HG02981 (cell line): ENCODE measurements around the gene CLDN2.
A peak's percentile ranks its signal among the peaks of the same experiment; 100 is the strongest.
"Not testable (repeated sequence)": the region's sequence is repeated elsewhere in the genome, so short reads cannot be mapped to it uniquely, and the experiment has no call there.

ENCODE experiments used
- ATAC-seq: cut with Tn5 transposase; IDR thresholded peaks from one replicate; pipeline ENCODE4 v1.9.1; 2021; ENCODE audit warnings: mild to moderate bottlenecking, moderate library complexity; ENCODE audit not compliant: unreplicated experiment

Gene CLDN2

GRCh38 chrX:106919932-106920452 is at the start of gene CLDN2:
Gene CLDN2 (plus strand): TSS chrX:106920402. CDS start chrX:106928229, 7,827 bp downstream.
- ATAC-seq = no peak

- not testable (repeated sequence) for ATAC-seq
Observed at GRCh38 chrX:106872796-106873195, 47.4 kb upstream of the CLDN2 start.

GRCh38 chrX:106874075-106874474 is 46.1 kb upstream of the CLDN2 start:
- ATAC-seq = no peak

- no peak for ATAC-seq
Observed at GRCh38 chrX:106875151-106875550, 45.1 kb upstream of the CLDN2 start.

- no peak for ATAC-seq
Observed at GRCh38 chrX:106889468-106889867, 30.7 kb upstream of the CLDN2 start.

GRCh38 chrX:106891762-106892460 is 28.3 kb upstream of the CLDN2 start:
- ATAC-seq = no peak

GRCh38 chrX:106894392-106894909 is 25.8 kb upstream of the CLDN2 start:
- peak; percentile 74 for ATAC-seq

GRCh38 chrX:106894978-106895452 is 25.2 kb upstream of the CLDN2 start:
- ATAC-seq = no peak

- ATAC-seq = no peak
Observed at GRCh38 chrX:106897259-106897658, 22.9 kb upstream of the CLDN2 start.

GRCh38 chrX:106898462-106898861 is 21.7 kb upstream of the CLDN2 start:
- peak; percentile 71 for ATAC-seq

- no peak for ATAC-seq
Observed at GRCh38 chrX:106899276-106899675, 20.9 kb upstream of the CLDN2 start.

GRCh38 chrX:106899841-106900240 is 20.4 kb upstream of the CLDN2 start:
- no peak for ATAC-seq

GRCh38 chrX:106901341-106901740 is 18.9 kb upstream of the CLDN2 start:
- no peak for ATAC-seq

GRCh38 chrX:106901781-106902219 is 18.4 kb upstream of the CLDN2 start:
- no peak for ATAC-seq

GRCh38 chrX:106902684-106903083 is 17.5 kb upstream of the CLDN2 start:
- ATAC-seq = no peak

GRCh38 chrX:106903291-106903824 is 16.8 kb upstream of the CLDN2 start, which contains the start of gene RIPPLY1:
Gene RIPPLY1 (minus strand): TSS chrX:106903341. CDS start chrX:106903287, 54 bp downstream.
- no peak for ATAC-seq

- no peak for ATAC-seq
Observed at GRCh38 chrX:106903856-106904528, 16.2 kb upstream of the CLDN2 start.

- no peak for ATAC-seq
Observed at GRCh38 chrX:106905064-106905708, 15.0 kb upstream of the CLDN2 start.

GRCh38 chrX:106906361-106906760 is 13.8 kb upstream of the CLDN2 start:
- no peak for ATAC-seq

- ATAC-seq = no peak
Observed at GRCh38 chrX:106912864-106913263, 7.3 kb upstream of the CLDN2 start.
